Measurements from ENCODE around the gene RBL1.

- TF ChIP-seq POLR2A (IDR thresholded peaks at IDR 0.05; ENCODE audit: low read depth, low read length), result no peak
- no peak for TF ChIP-seq POLR2AphosphoS5 (IDR thresholded peaks at IDR 0.05; ENCODE audit: low read depth, low read length)
Measured at GRCh38 chr20:37137547-37137946, 41.8 kb upstream of the RBL1 start.

Measured in GM12891 (cell line).